HG03432 (cell line): ENCODE measurements around the gene ZNF74.
"Not testable (repeated sequence)": the region's sequence is repeated elsewhere in the genome, so short reads cannot be mapped to it uniquely, and the experiment has no call there.

Experiments
- ATAC-seq: cut with Tn5 transposase; IDR thresholded peaks from one replicate; pipeline ENCODE4 v1.9.1; 2021; ENCODE audit warnings: mild to moderate bottlenecking, moderate library complexity; ENCODE audit not compliant: unreplicated experiment

ZNF74 gene

GRCh38 chr22:20374130-20374529 is 19.8 kb upstream of the ZNF74 start:
- ATAC-seq, result not testable (repeated sequence)

- ATAC-seq, result not testable (repeated sequence)
Measured at GRCh38 chr22:20376281-20376680, 17.7 kb upstream of the ZNF74 start.

GRCh38 chr22:20376983-20377382 is 17.0 kb upstream of the ZNF74 start:
- ATAC-seq, result not testable (repeated sequence)

- ATAC-seq, result no peak
Measured at GRCh38 chr22:20378110-20378509, 15.8 kb upstream of the ZNF74 start.

- not testable (repeated sequence) for ATAC-seq
Measured at GRCh38 chr22:20378684-20379083, 15.3 kb upstream of the ZNF74 start.

GRCh38 chr22:20380486-20380885 is 13.5 kb upstream of the ZNF74 start:
- ATAC-seq, result no peak

GRCh38 chr22:20383538-20383937 is 10.4 kb upstream of the ZNF74 start:
- ATAC-seq, result no peak

GRCh38 chr22:20384171-20384570 is 9.8 kb upstream of the ZNF74 start:
- no peak for ATAC-seq

- no peak for ATAC-seq
Measured at GRCh38 chr22:20384865-20385264, 9.1 kb upstream of the ZNF74 start.

GRCh38 chr22:20386336-20386735 is 7.6 kb upstream of the ZNF74 start:
- no peak for ATAC-seq

GRCh38 chr22:20386972-20387371 is 7.0 kb upstream of the ZNF74 start:
- no peak for ATAC-seq

- ATAC-seq, result no peak
Measured at GRCh38 chr22:20388200-20388599, 5.8 kb upstream of the ZNF74 start.

- ATAC-seq, result no peak
Measured at GRCh38 chr22:20389288-20389687, 4.7 kb upstream of the ZNF74 start.

GRCh38 chr22:20390394-20390907 is 3.5 kb upstream of the ZNF74 start:
- no peak for ATAC-seq

- ATAC-seq, result no peak
Measured at GRCh38 chr22:20391222-20391621, 2.7 kb upstream of the ZNF74 start.

GRCh38 chr22:20392365-20392881 is 1.5 kb upstream of the ZNF74 start:
- not testable (repeated sequence) for ATAC-seq

GRCh38 chr22:20392983-20393704 is 807 bp upstream of the ZNF74 start:
- ATAC-seq, result no peak

GRCh38 chr22:20395181-20395906 is 1.4 kb downstream of the ZNF74 start:
- no peak for ATAC-seq

GRCh38 chr22:20395907-20396287 is 1.9 kb downstream of the ZNF74 start:
- ATAC-seq, result no peak

- ATAC-seq, result no peak
Measured at GRCh38 chr22:20396639-20397038, 2.7 kb downstream of the ZNF74 start.

GRCh38 chr22:20397498-20397897 is 3.5 kb downstream of the ZNF74 start:
- ATAC-seq, result no peak

- ATAC-seq, result no peak
Measured at GRCh38 chr22:20398420-20398819, 4.5 kb downstream of the ZNF74 start.
